Muscle of leg (tissue), 11 donors: ENCODE data around the gene SSBP2. TPM values are rescaled to one million over a fixed set of nuclear protein-coding genes. Genes with fewer than 3 reads are reported as not detected.
"Not testable (repeated sequence)": the region's sequence is repeated elsewhere in the genome, so short reads cannot be mapped to it uniquely, and the experiment has no call there.

Experiments used
- DNase-seq: peaks from one replicate; pipeline ENCODE4 v3.0.0; 2013
- H3K27ac ChIP-seq: one replicate; pipeline ENCODE4 v1.5.1; 2013; ENCODE audit warnings: mild to moderate bottlenecking, low read length, control low read depth
- H3K27me3 ChIP-seq: one replicate; pipeline ENCODE4 v1.6.1; 2013; ENCODE audit warnings: low read length; ENCODE audit not compliant: control insufficient read depth, insufficient read depth
- H3K36me3 ChIP-seq: one replicate; pipeline ENCODE4 v1.6.1; 2013; ENCODE audit warnings: low read length; ENCODE audit not compliant: control insufficient read depth, insufficient read depth
- H3K4me1 ChIP-seq: one replicate; pipeline ENCODE4 v1.6.1; 2013; ENCODE audit warnings: low read length; ENCODE audit not compliant: control insufficient read depth, insufficient read depth
- H3K4me3 ChIP-seq: one replicate; pipeline ENCODE4 v1.5.1; 2013; ENCODE audit warnings: low read length, control low read depth
- H3K9me3 ChIP-seq: replicated peaks from 2 replicates; pipeline ENCODE4 v1.6.1; 2013; ENCODE audit warnings: low read depth, low read length; ENCODE audit not compliant: control insufficient read depth
- WGBS: methylation state at CpG from one replicate; pipeline ENCODE4 v1.1.5; 2013; ENCODE audit warnings: missing lambda C conversion rate; ENCODE audit not compliant: insufficient coverage; 5-methylcytosine and 5-hydroxymethylcytosine counted together
- polyA plus RNA-seq, 8 donors: library from polyadenylated mRNA; unstranded; fragments of 120-200 nt; gene quantifications; one replicate each; pipeline versions ENCODE4 v1.2.1 to v1.2.3, GENCODE V29; 2013; ENCODE audit warnings: inconsistent platforms in 1 of 8, low replicate concordance in 1 of 8; ENCODE audit not compliant: insufficient read length in 8 of 8, insufficient read depth in 1 of 8
- total RNA-seq: library from RNA; stranded (reverse); fragments of 120-200 nt; gene quantifications from one replicate; pipeline ENCODE4 v1.2.4, GENCODE V29; 2013

SSBP2 gene
- total and polyA plus RNA-seq, 9 donors = 40.8 to 57.8 (median 51.9) TPM

DNA sequence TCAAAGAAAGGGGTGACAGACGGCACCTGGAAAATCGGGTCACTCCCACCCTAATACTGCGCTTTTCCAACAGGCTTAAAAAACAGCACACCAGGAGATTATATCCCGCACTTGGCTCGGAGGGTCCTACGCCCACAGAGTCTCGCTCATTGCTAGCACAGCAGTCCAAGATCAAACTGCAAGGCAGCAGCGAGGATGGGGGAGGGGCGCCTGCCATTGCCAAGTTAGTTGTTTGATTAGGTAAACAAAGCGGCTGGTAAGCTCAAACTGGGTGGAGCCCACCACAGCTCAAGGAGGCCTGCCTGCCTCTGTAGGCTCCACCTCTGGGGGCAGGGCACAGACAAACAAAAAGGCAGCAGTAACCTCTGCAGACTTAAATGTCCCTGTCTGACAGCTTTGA is 158.8 kb downstream of the SSBP2 start:
- WGBS = 92% methylated on average over 5 of the region's 10 CpGs

DNA sequence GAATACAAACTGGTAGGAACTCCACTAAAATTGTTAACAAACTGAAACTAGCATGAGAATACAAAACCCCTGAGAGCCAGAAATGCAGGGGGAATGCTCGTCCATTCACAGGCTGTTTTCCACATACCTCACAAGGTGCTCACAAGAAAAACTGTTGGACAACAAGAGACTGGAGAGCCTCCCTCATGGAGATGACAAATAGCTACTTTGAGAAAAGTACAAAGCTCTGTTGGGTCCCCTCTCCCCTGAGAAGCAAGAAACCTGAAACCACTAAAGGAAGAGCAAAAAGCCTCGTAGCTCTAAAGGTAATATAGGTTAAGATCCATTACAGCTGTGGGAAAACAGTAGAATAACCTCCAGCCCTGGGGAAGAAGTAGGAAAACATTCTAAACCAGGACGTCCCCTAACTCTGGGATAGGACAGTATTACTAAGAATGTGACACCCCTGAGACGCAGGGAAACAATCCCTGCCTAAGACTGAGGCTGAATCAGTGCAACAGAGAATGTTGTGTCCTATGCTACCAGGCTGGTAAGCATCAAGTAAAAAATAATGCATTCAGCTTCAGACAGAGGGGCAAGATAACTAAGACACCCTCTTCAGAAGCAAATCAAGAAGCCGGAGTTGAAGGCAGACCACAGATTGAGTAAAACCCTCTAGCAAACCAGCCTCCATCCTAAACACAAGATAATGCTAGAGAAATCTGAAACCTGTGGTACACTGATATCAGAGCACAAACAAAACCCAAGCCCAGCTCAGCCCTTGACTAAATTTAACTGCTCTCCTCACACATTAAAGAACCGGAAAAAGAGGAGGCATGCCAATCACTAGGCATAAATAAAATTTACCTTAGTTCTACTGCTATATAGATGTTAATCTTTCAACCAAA is 160.2 kb downstream of the SSBP2 start:
- Histone ChIP-seq H3K27me3 (no peaks in the 10 kb centered on the region), H3K9me3 (peaks cover 4% of the 10 kb centered on the region), H3K27ac (no peak overlapping the region), H3K4me3 (no peak overlapping the region), H3K4me1 (no peaks in the 10 kb centered on the region), H3K36me3 (no peaks in the 10 kb centered on the region)
- DNase-seq = no peak
- WGBS = 70% methylated on average over 2 of the region's 6 CpGs

More for the DNA sequence above, 158.8 kb downstream of the SSBP2 start:
- H3K27ac ChIP-seq, H3K9me3 ChIP-seq, H3K4me3 ChIP-seq, H3K4me1 ChIP-seq, H3K36me3 ChIP-seq, H3K27me3 ChIP-seq, DNase-seq: not testable (repeated sequence)

DNA sequence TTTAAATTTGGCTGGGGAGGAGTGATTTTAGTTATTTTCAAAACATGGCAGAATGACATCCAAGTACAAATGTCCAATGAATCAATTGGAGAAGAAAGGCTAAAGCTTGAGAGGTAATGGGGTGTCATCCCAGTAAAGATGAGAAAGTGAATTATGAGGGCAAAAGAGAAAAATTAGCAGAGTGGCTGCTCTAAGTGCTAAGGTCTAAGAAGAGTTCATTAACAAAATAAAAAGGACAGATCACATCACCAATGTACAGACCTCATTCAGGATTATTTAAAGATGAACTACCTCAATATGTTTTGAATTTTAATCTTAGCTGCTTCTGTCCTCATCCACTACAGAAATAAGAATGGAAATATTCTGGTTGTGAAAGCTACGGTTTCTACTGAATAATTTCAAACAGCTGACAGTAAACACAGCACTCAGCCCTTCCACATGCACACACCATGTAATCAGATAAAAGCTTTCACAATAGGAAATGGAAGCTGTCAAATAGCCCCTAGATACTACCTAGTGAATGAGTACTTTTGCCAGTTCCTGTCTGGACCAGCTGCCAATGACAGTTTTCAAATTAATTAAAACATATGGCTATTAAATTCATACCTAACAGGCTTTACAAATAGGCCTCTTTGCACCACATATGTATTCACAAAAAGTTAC is 171.5 kb downstream of the SSBP2 start:
- Histone ChIP-seq H3K4me3 (no peak overlapping the region), H3K9me3 (no peaks in the 10 kb centered on the region), H3K36me3 (no peaks in the 10 kb centered on the region), H3K27ac (no peak overlapping the region), H3K4me1 (no peaks in the 10 kb centered on the region), H3K27me3 (no peaks in the 10 kb centered on the region)
- peak; percentile 35 for DNase-seq
- no CpG with 5 or more reads among the region's 1 CpG for WGBS

DNA sequence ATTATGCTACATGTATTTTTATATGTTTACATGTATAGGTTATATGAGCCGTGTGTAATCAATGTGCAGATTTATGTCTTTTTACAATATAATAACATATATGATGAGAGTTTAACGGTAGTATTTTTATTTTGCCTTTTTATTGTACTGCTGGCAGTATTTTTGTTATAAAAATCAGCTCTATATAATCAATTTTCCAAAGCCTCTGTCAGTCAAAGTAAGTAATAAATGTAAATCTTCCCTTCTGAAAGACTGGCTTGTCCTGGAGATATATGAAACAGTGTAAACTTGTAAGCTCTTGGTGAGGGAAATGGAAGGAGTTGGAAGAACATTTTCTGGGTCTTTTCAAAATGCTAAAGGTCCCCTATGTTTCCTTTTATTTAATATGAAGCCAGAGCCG is 173.8 kb downstream of the SSBP2 start:
- DNase-seq = no peak
- H3K4me1 ChIP-seq = no peaks in the 10 kb centered on the region
- no peaks in the 10 kb centered on the region for H3K27me3 ChIP-seq
- no CpG with 5 or more reads among the region's 3 CpGs for WGBS
- H3K4me3 ChIP-seq = no peak overlapping the region
- no peaks in the 10 kb centered on the region for H3K9me3 ChIP-seq
- H3K36me3 ChIP-seq = no peaks in the 10 kb centered on the region
- no peak overlapping the region for H3K27ac ChIP-seq

DNA sequence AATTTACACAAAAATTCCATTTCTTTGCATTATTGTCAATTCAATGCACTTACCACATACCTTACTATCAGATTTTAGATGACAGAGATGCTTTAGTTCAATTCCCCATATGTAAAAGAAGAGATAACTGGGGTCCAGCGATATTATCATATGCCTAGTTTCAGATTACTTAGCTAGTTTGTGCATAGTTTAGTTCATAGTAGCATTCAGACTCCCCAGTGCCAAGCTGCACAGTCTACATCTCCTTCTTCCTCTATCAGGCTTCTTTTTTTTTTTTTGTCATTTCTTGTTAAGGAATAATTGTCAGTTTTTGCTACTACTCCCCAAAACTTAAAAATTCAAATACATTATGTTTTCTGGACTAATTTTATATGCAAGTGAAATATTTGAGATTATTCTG is 175.0 kb downstream of the SSBP2 start:
- H3K27ac ChIP-seq = no peak overlapping the region
- DNase-seq = no peak
- H3K36me3 ChIP-seq = no peaks in the 10 kb centered on the region
- H3K4me3 ChIP-seq = no peak overlapping the region
- H3K27me3 ChIP-seq = no peaks in the 10 kb centered on the region
- H3K9me3 ChIP-seq = no peaks in the 10 kb centered on the region
- H3K4me1 ChIP-seq = no peaks in the 10 kb centered on the region
- WGBS = no CpG with 5 or more reads among the region's 1 CpG

DNA sequence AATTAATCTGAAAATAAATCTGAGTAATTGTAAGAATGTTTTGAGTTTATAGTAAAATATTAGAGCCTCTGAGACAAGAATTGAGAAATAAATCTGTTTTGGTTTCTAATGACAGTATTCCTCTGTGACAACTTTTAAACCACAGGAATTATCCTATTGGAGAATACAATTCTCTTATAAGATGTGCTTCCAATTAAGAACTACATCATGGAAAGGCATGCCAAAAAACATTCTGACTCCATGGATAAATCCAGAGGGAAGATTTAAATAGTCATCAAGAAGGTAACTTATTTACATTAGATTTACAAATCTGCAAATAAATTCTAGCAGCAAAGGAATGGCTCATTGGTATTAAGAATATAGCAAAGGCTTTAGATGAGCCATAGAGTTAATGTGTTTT is 178.7 kb downstream of the SSBP2 start:
- H3K4me3 ChIP-seq = no peak overlapping the region
- H3K4me1 ChIP-seq = no peaks in the 10 kb centered on the region
- DNase-seq = peak; percentile 90
- no peaks in the 10 kb centered on the region for H3K27me3 ChIP-seq
- peaks cover 2% of the 10 kb centered on the region for H3K36me3 ChIP-seq
- H3K9me3 ChIP-seq = no peaks in the 10 kb centered on the region
- no peak overlapping the region for H3K27ac ChIP-seq

DNA sequence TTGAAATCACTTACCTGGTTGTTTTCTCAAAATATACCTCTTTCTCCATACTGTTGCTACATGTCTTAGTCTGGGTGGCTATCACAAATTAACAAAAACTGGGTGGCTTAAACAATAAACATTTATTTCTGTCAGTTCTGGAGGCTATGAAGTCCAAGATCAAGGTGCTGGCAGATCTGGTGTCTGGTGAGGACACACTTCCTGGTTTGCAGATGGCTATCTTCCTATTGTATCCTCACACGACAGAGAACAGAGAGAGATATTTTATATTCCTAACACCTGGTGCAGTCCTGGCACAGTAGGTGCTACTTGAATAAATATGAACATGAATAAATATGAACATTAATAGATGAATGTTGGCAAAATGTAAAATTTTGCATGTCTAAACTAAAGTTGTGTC is 192.7 kb downstream of the SSBP2 start:
- no peak for DNase-seq
- WGBS = no CpG with 5 or more reads among the region's 1 CpG
- H3K9me3 ChIP-seq = no peaks in the 10 kb centered on the region
- no peaks in the 10 kb centered on the region for H3K27me3 ChIP-seq
- no peak overlapping the region for H3K27ac ChIP-seq
- H3K4me1 ChIP-seq = no peaks in the 10 kb centered on the region
- no peaks in the 10 kb centered on the region for H3K36me3 ChIP-seq
- no peak overlapping the region for H3K4me3 ChIP-seq

DNA sequence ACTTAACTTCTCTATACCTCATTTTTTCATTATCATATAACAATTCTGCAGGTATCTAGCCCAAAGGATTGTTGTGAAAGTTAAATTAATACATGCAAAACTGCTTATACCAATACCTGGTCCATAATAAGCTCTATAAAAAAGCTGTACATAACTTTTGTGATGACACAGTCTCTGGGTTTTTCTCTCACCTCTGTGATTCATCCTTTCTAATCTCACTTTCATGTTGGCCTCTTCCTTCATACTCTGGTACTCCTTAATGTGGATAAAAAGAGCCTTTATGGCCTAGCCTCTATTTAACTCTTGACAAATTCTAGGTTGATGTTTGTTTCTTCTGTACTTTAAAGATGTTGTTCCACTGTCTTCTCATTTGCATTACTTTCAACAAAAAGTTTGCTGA is 194.1 kb downstream of the SSBP2 start:
- Histone ChIP-seq H3K27ac (no peak overlapping the region), H3K36me3 (no peaks in the 10 kb centered on the region), H3K4me1 (no peaks in the 10 kb centered on the region), H3K4me3 (no peak overlapping the region), H3K9me3 (no peaks in the 10 kb centered on the region), H3K27me3 (no peaks in the 10 kb centered on the region)
- no peak for DNase-seq

DNA sequence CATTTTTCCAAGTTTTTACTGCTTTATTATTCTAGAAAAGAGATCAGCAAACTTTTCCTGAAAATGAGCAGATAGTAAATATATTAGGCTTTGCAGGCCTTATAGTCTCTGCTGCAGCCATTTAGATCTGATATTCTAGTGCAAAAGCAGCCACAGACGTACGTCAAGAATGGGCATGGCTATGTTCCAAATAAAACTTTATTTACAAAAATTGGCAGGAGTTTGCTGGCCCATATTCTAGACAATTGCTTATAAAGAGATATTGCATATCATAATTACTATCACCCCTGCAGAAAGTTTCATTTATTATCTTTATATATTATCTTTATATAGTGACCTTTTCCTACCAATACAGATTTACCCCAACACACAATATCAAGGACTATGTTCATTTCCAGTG is 195.0 kb downstream of the SSBP2 start:
- WGBS = no CpG with 5 or more reads among the region's 2 CpGs
- Histone ChIP-seq H3K27ac (no peak overlapping the region), H3K27me3 (no peaks in the 10 kb centered on the region), H3K9me3 (no peaks in the 10 kb centered on the region), H3K4me1 (no peaks in the 10 kb centered on the region), H3K36me3 (no peaks in the 10 kb centered on the region), H3K4me3 (no peak overlapping the region)
- DNase-seq = no peak

DNA sequence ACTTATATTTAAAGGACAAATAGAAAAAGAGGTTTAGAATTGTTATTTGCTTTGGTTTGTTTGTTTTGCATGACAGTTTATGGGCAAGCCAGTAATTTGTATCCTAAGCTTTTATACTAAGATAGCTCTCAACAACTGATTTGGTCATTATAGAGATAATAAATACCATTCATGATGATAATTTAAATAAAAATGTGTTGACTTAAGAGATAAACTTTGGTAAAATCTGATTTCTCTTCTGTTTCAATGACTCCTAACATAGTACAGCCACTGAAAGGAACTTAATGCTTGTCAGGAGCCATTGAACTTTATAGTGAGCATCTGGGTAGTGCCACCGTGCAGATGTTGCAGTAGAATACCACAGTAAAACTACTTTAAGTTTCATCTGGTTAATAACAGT is 196.2 kb downstream of the SSBP2 start:
- Histone ChIP-seq H3K4me3 (no peak overlapping the region), H3K36me3 (no peaks in the 10 kb centered on the region), H3K27me3 (no peaks in the 10 kb centered on the region), H3K9me3 (no peaks in the 10 kb centered on the region), H3K27ac (no peak overlapping the region), H3K4me1 (no peaks in the 10 kb centered on the region)
- no peak for DNase-seq
- no CpG with 5 or more reads among the region's 1 CpG for WGBS
